ENCODE results near the gene TENM4. TPM values are rescaled to one million over a fixed set of nuclear protein-coding genes. Genes with fewer than 3 reads are reported as not detected.

The TENM4 gene
- total RNA-seq, 1 donor, result 10.4 TPM

DNA sequence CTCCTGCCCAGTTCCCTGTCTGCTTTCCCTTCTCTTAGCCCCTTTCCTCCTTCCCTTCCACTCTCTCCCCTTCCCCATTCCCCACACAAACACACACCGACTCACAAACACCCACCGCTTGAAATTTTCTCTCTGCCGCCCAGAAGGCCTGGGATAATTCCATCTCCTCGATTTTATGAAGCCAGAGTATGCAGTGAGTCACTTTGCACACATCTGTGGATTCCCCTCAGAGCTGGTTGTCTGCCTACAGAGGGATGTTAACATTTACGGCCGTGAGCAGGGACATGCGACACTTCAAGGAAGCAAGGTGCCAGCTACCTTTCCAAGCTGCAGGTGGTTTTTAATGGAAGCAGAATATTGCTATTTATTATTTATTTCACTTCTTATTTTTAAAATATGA is 332.0 kb downstream of the TENM4 start:
- TF ChIP-seq, protein P1, sequence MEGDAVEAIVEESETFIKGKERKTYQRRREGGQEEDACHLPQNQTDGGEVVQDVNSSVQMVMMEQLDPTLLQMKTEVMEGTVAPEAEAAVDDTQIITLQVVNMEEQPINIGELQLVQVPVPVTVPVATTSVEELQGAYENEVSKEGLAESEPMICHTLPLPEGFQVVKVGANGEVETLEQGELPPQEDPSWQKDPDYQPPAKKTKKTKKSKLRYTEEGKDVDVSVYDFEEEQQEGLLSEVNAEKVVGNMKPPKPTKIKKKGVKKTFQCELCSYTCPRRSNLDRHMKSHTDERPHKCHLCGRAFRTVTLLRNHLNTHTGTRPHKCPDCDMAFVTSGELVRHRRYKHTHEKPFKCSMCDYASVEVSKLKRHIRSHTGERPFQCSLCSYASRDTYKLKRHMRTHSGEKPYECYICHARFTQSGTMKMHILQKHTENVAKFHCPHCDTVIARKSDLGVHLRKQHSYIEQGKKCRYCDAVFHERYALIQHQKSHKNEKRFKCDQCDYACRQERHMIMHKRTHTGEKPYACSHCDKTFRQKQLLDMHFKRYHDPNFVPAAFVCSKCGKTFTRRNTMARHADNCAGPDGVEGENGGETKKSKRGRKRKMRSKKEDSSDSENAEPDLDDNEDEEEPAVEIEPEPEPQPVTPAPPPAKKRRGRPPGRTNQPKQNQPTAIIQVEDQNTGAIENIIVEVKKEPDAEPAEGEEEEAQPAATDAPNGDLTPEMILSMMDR (IDR thresholded peaks at IDR 0.05; ENCODE audit: insufficient read depth, low read depth, low read length), result no peak
- no peak for DNase-seq (ENCODE audit: low read depth)
- H3K4me3 ChIP-seq (ENCODE audit: low read depth, low read length), result no peak overlapping the region

DNA sequence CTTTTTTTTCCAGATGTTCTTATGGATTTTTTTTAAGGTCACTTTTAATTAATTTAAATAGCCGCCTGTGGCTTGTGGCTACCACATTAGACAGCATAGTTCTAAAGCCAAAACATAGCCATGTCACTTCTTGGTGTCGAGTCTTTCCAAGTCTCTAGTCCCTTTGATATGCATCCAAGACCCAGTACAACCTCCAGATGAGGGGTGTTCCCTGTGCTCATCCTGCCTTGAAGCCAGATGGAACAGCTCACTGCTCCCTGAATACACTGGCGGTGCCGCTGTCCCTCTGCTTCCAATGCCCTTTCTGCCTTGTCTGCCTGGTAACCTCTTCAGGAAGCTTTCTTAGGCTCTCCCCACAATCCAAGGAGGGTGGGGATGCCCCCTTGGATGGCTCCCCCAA is 338.0 kb downstream of the TENM4 start:
- DNase-seq (ENCODE audit: low read depth), result no peak
- TF ChIP-seq, protein P1 (IDR thresholded peaks at IDR 0.05; ENCODE audit: insufficient read depth, low read depth, low read length), result no peak
- H3K4me3 ChIP-seq (ENCODE audit: low read depth, low read length), result no peak overlapping the region

DNA sequence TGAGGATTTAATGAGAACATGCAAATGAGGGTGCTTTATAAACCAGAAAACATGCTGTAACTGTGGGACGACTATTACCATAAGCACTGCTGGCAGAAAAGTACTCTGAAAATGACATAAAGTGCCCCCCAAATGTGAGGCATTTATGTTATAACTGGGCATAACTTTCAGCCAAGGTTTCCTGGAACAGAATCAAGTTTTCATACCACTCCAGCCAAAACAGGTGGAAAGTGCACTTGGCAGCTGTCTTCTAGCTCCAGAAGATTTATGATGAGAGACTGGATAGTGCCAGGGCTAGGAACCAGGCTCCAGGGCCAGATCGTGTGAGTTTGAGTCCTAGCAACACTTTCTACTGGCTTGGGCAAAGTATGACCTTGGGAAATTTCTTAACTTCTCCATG is 339.2 kb downstream of the TENM4 start:
- no peak overlapping the region for H3K4me3 ChIP-seq (ENCODE audit: low read depth, low read length)
- TF ChIP-seq, protein P1 (IDR thresholded peaks at IDR 0.05; ENCODE audit: insufficient read depth, low read depth, low read length), result no peak
- DNase-seq (ENCODE audit: low read depth), result no peak

DNA sequence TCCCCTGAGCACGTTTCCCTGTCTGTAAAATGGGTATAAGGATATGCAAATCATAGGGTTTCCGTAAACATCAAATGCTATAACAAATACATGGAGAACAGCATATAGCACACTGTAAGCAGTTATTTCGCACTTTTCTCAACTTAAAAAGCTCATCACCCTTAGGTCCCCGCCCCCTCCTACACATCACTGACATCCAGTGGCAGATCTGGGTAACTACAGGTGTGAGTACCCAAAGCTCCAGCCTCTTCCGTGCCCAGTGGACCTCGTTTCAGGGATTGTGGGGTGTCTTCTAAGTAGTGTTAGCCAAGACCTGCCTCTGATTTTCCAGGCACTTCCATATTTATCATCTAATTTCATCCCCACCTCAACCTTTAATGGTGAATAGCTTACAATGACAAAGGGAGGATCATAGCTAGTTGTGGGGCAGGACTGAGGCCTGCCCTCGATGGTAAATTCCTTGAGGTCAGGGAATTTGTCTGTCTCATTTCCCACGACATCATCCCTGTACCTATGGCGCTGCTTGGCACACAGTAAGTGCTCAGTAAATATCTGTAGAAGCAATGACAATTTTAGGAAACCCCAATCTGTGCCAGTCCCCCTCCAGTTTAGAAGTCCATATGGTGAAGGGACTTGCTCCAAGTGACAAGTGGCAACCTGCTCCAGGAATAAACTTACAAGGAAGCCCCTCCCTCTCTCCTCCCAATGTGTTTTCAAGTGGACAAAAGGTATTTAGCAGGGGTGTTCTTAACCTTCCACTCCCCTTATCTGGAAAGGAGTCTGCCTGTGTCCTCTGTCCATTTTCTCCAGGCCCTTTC is 340.5 kb downstream of the TENM4 start:
- DNase-seq (ENCODE audit: low read depth), result peak; percentile 52
- no peak overlapping the region for H3K4me3 ChIP-seq (ENCODE audit: low read depth, low read length)
- TF ChIP-seq, protein P1 (IDR thresholded peaks at IDR 0.05; ENCODE audit: insufficient read depth, low read depth, low read length), result peak; percentile 86

DNA sequence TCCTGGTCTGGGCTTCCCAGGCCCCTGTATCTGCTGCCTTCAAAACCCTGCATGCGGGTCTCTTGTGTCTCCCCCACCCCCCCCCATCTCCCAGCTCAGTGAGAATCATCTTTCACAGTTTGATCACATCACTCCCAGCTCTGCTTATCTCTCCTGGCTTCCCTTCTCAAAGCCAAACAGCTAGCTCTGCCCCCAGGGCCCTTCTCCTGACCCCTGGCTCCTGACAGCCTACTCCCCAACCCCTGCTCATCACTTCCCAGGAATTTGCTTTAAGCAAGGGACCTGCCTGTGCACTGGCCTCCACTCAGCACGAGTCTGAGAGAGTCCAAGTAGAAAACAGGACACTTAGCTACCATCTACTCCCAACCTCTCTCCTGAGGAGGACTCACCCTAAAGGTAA is 342.7 kb downstream of the TENM4 start:
- no peak overlapping the region for H3K4me3 ChIP-seq (ENCODE audit: low read depth, low read length)
- TF ChIP-seq, protein P1 (IDR thresholded peaks at IDR 0.05; ENCODE audit: insufficient read depth, low read depth, low read length), result no peak
- no peak for DNase-seq (ENCODE audit: low read depth)

DNA sequence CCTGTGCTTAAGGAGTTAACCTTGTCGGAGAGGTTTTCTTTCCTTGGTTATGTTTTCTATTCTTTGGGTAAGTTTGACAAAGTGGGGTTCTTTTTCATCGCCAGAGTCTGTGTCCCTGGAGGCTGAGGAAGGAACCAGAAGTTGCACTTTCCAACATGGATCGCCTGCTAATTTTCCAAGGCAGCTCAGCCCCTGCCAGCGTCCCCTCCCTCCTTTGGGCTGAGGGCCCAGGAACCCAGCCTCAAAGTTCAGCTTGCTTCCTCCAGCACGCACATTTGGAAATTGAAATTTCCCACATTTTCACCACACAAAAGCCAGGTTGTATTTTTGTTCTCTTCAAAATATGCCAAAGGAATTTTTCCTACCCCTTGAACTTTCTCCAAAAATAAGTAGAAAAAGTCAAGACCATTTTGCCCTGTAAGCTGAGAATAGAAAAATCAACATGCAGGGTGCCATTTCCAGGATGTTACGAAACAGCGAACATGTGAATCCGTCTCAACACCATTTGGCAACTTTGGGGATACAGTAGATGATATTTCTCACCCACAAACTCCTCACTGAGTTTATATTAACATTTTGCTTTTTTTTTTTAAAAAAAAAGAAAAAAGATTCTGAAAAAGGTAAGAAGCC is 343.5 kb downstream of the TENM4 start:
- TF ChIP-seq, protein P1 (IDR thresholded peaks at IDR 0.05; ENCODE audit: insufficient read depth, low read depth, low read length), result no peak
- no peak overlapping the region for H3K4me3 ChIP-seq (ENCODE audit: low read depth, low read length)
- no peak for DNase-seq (ENCODE audit: low read depth)
